Type B pancreatic cell (in vitro differentiated cells): ENCODE measurements around the gene MIDN. TPM values are rescaled to one million over a fixed set of nuclear protein-coding genes. Genes with fewer than 3 reads are reported as not detected.

Source experiments
- DNase-seq: peaks from one replicate; pipeline ENCODE4 v3.0.0; 2021; ENCODE audit warnings: mixed read lengths; ENCODE audit not compliant: unreplicated experiment; ENCODE audit errors: extremely low spot score
- H3K27ac Mint-ChIP-seq: 2 replicates; pipeline ENCODE4 v1.8.0; 2021; ENCODE audit warnings: mild to moderate bottlenecking, mixed read lengths
- H3K27me3 Mint-ChIP-seq: 2 replicates; pipeline ENCODE4 v1.8.0; 2021; ENCODE audit warnings: mixed read lengths
- H3K36me3 Mint-ChIP-seq: 2 replicates; pipeline ENCODE4 v1.8.0; 2021; ENCODE audit warnings: mixed read lengths
- H3K4me1 Mint-ChIP-seq: one replicate; pipeline ENCODE4 v1.8.0; 2021; ENCODE audit warnings: mixed read lengths; ENCODE audit not compliant: unreplicated experiment
- H3K4me3 Mint-ChIP-seq: 2 replicates; pipeline ENCODE4 v1.8.0; 2021; ENCODE audit warnings: mild to moderate bottlenecking, mixed read lengths
- H3K9me3 Mint-ChIP-seq: 2 replicates; pipeline ENCODE4 v1.8.0; 2021; ENCODE audit warnings: mixed read lengths
- CTCF ChIP-seq: fragments of 200-600 bp; sonication (generic); conservative IDR thresholded peaks from 2 replicates; pipeline ENCODE4 v1.5.0; 2021; ENCODE audit warnings: antibody characterized with exemption, mild to moderate bottlenecking
- total RNA-seq: library from RNA; stranded (reverse); gene quantifications from 2 replicates; pipeline ENCODE4 v1.2.1, GENCODE V29; 2021; ENCODE audit warnings: low replicate concordance

The MIDN gene
- total RNA-seq, 1 donor from 2014 or later, result 122 TPM

DNA sequence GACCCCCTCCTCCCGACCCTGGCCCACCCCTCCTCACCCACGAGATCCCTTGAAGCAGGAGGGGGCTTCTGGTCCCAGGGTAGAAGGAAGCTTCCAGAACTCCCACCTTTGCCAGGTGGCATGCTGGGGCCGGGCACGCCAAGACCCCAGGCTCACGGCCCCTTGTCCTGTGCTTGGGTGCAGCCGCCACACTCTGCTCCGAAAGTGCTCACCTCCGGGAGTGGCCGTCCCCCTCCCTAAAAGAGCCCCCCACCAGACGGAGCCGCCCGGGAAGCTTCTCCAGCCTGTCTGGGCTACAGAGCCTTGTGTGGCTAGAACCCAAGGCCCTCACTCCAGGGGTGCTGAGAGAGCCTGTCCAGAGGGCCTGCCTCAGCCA lies 35.5 kb downstream of the MIDN start:
- Mint-ChIP-seq H3K4me1 (peaks cover 16% of the 10 kb centered on the region), H3K27me3 (peaks cover 7% of the 10 kb centered on the region), H3K9me3 (no peaks in the 10 kb centered on the region), H3K27ac (peak overlapping the region; percentile 51), H3K4me3 (peak overlapping the region; percentile 80), H3K36me3 (no peaks in the 10 kb centered on the region)
- TF ChIP-seq CTCF, result no peak
- no peak for DNase-seq

DNA sequence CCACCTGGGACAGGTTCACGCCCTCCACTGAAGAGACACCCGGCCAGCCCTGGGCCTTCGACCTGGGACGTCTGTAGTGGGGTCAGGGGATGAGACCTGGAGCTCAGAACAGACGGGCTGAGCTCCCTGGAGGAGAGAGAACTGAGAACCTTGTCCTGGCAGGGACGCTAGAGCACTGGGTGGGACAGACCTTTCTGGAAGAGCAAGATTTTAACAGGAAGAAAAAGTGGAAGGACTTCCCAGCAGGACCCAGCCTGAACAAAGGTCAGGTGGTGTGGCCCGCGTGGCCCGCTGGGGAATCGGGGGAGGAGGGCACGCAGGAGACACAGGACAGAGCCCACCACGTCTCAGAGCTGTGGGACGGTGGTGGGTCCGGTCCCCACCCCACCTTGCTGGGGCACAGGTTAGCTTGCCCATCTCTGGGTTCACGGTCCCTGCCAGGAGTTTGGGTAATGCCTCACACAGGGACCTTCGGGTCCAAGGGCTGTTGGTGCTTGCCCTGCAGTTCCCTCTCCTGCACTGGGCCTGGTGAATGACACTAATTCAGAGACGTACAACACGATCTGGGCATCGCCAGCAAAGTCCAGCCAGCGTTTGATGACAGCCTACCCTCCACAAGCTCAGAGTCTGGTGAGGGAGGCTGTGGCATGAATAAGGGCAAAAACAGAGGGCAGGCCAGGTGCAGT lies 36.1 kb downstream of the MIDN start:
- no peak for TF ChIP-seq CTCF
- DNase-seq, result no peak
- Mint-ChIP-seq H3K4me3 (peak overlapping the region; percentile 85), H3K36me3 (no peaks in the 10 kb centered on the region), H3K9me3 (no peaks in the 10 kb centered on the region), H3K4me1 (peaks cover 16% of the 10 kb centered on the region), H3K27me3 (peaks cover 7% of the 10 kb centered on the region), H3K27ac (peak overlapping the region; percentile 51)

GRCh38 chr19:1284979-1285736 lies 36.8 kb downstream of the MIDN start:
- peak overlapping the region; percentile 85 for H3K4me3 Mint-ChIP-seq
- peaks cover 10% of the 10 kb centered on the region for H3K4me1 Mint-ChIP-seq
- no peak for DNase-seq
- H3K27me3 Mint-ChIP-seq, result peaks cover 7% of the 10 kb centered on the region
- TF ChIP-seq CTCF, result no peak
- H3K36me3 Mint-ChIP-seq, result no peaks in the 10 kb centered on the region
- H3K9me3 Mint-ChIP-seq, result no peaks in the 10 kb centered on the region
- peak overlapping the region; percentile 51 for H3K27ac Mint-ChIP-seq

DNA sequence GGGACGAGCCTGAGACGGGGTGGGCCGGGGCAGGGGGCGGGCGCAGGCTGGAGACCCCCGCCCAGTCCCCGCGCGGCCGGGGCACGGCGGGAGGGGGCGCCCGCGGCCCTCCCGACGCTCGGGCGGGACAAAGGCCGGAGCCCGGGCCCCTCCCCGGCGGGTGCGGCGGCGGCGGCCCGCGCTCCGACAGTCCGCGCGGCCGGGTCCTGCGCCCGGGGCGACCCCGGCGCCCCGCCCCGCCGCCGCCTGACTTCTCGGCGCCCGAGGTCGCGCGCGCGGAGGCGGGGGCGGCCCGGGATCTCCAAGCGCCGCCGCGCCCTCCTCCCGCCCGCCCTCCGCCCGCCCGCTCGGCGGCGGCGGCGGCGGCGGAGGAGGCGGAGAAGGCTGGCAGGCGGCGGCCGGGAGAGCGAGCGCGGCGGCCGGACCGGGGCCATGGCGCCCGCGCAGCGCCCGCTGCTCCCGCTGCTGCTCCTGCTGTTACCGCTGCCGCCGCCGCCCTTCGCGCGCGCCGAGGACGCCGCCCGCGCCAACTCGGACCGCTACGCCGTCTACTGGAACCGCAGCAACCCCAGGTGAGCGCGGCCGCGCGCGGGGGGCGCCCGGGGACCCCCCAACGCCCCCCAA lies 37.5 kb downstream of the MIDN start, which contains the start of gene EFNA2:
Gene EFNA2 (plus strand): TSS at position 137 of the 624 bp plus-strand sequence. CDS start 296 bp downstream, at position 433.
- Mint-ChIP-seq H3K9me3 (no peaks in the 10 kb centered on the region), H3K4me3 (peak within 1 kb of the TSS; percentile 85), H3K36me3 (no peaks in the 10 kb centered on the region), H3K27me3 (peaks cover 7% of the 10 kb centered on the region), H3K27ac (peak within 1 kb of the TSS; percentile 51), H3K4me1 (peaks cover 10% of the 10 kb centered on the region)
- DNase-seq, result no peak
- TF ChIP-seq CTCF, result peak; percentile 17

DNA sequence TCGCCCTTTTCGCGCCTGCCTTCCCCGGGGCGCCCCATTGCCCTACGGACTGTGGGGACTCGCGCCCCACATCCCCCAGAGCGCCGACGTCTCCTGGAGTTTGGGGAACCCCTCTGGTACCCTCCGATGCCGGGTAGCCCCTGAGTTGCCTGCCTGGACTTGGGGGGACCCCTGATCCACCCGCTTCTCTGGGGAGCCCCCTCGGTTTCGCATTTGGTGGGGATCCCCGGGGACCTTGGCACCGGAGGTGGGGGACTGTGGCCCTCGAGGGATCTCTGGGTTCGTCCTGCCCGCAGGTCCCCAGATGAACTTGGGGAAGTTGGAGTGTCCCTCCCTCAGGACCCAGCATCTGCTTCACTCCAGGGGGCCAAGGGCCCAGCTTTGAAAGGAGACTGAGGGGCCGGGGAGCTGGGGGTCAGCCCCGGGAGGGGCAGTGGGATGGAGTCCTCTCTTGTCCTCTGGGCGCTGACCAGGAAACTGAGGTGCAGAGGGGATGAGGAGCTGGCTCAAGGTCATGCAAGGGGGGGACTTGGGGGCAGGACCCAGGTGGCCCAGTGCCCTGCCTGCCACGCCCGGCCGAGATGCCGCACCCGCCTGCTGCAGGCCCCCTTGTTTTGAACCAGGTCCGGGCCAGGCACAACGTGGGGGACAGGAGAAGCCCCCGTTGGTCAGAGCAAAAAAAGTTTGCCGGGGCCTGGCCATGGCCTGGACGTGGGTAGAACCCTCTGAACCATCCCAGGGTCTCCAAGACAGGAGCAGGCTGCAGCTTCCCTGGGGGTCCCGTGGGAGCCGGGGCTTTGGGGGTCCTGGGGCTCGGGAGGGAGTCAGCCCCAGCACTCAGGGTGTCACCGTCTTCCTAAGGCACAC lies 38.3 kb downstream of the MIDN start:
- Mint-ChIP-seq H3K27me3 (peaks cover 7% of the 10 kb centered on the region), H3K4me3 (peak overlapping the region; percentile 82), H3K9me3 (no peaks in the 10 kb centered on the region), H3K4me1 (peaks cover 10% of the 10 kb centered on the region), H3K27ac (no peak overlapping the region), H3K36me3 (no peaks in the 10 kb centered on the region)
- no peak for DNase-seq
- no peak for TF ChIP-seq CTCF
